HG02938 (cell line): ENCODE results near the gene CENPU.
"Not testable (repeated sequence)": the region's sequence is repeated elsewhere in the genome, so short reads cannot be mapped to it uniquely, and the experiment has no call there.

Experiments
- ATAC-seq: cut with Tn5 transposase; IDR thresholded peaks from one replicate; pipeline ENCODE4 v1.9.1; 2021; ENCODE audit warnings: mild to moderate bottlenecking, moderate library complexity; ENCODE audit not compliant: unreplicated experiment

Gene CENPU, protein sequence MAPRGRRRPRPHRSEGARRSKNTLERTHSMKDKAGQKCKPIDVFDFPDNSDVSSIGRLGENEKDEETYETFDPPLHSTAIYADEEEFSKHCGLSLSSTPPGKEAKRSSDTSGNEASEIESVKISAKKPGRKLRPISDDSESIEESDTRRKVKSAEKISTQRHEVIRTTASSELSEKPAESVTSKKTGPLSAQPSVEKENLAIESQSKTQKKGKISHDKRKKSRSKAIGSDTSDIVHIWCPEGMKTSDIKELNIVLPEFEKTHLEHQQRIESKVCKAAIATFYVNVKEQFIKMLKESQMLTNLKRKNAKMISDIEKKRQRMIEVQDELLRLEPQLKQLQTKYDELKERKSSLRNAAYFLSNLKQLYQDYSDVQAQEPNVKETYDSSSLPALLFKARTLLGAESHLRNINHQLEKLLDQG

GRCh38 chr4:184733654-184734524 is at the start of gene CENPU:
Gene CENPU (minus strand): TSS chr4:184734096. CDS start chr4:184734062, 34 bp downstream.
- ATAC-seq: peak; percentile 91

DNA sequence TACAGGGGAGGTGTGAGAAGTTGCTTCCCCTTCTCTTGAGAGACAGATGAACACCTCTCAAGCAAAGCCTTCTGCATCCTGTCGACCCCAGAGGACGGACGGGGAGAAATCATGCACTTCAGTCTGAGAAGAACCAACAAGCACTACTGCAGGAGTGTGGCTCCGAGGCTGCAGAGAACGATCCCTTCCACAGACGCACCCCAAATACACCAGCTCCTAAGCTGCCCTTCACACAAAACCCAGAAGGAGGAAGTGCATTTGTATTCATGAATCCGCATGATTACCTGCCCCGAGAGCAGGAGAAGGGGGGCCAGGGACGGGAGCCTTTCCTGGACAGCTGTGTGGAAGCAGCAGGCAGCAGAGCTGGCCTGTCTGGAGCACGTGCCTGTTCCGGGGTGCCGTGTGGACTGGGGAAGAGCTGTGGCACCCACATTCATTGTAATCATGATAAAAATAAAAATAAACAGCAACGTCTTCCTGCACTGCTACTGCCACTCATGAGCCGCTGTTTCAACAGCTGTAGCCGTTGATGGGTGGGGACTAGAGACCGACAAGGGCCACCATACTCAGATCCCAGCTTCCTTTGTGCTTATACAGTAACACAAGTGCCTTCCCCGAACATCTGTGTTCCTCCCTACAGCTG is 49.0 kb upstream of the CENPU start:
- ATAC-seq: peak; percentile 51

GRCh38 chr4:184779160-184779559 is 45.3 kb upstream of the CENPU start:
- not testable (repeated sequence) for ATAC-seq

DNA sequence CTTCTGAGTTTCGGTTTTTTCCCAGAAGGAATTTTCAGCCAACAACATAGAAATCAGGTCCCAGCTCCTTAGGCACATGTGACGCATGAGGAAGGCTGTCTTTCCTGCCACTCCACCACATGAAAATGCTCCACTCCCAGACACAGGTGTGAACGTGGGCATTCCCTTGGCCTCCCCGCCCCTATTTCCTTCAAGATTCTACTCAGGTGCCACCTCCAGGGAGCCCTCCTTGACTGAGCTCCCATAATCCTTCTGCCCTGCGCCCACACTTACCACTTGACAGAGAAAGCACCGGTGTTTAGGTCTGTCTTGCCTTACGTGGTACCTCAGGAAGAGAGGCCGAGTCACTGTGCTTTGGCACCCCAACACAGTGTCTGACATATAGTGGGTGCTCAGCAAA is 44.4 kb upstream of the CENPU start:
- no peak for ATAC-seq

DNA sequence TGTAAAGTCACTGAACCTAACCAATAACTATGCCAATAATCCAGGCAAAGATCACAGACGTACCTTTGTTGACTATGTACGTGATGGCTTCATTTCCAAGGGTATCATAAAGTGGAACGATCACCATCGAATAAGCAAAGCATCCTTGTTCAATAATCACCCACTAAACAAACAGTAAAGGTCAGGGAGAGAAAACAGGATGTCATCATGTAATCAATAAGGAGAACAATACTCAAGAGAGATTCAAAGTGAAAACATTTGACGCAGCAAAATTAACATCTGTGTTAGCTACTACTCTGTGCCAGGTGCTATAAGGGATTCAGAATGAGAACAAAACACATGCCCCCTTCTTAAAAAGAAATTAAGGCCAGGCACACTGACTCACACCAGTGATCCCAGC is 42.9 kb upstream of the CENPU start:
- ATAC-seq: no peak

DNA sequence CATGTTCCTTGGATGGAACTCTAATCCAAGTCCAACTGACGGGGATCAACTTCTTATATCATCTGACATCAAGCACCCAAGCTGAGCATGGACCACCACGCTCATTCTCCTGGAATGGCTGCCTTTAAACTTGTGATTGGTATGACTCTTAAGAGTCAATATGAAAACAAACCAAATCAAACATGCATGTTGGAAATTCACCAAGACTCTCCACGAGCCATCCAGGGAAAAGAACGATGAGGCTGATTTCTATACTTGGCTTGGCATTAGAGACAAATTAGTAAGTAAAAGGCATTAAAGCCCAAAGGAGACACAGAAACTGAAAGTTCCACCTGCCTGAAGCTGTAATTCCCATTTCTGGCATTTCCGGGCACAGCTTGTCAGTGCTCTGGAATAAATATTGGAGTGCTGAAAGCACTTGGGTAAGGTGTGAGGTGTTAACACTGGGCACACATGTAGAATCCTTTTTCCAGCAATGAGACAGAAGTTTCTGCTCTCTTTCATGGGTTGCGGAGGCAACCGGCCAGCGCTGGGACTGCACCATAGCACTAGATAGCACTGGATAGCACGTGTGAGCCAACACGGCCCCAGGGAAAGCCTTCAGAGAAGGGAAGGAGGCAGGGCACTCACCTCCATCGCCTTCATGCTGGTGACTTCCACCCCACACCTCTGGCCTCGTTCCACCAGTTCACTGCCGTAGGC is 42.1 kb upstream of the CENPU start:
- ATAC-seq: no peak

DNA sequence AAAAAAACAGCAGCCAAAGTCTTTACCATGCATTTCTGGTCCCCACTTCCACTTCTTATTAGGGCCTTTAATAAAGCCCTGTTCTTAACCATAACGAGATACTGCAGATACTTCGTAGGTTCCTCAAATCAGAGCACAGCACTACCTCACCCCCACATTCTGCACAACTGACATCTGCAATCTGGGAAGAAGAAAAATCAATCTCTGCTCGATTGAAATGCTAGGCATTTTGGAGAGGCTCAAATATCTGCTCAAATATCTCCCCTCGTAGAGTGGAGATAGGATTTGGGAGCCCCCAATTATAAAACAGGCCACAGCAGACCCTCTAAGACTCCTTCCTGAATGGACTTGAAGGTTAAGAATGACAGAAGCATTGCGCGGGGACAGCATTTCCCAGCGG is 40.3 kb upstream of the CENPU start:
- ATAC-seq: no peak

DNA sequence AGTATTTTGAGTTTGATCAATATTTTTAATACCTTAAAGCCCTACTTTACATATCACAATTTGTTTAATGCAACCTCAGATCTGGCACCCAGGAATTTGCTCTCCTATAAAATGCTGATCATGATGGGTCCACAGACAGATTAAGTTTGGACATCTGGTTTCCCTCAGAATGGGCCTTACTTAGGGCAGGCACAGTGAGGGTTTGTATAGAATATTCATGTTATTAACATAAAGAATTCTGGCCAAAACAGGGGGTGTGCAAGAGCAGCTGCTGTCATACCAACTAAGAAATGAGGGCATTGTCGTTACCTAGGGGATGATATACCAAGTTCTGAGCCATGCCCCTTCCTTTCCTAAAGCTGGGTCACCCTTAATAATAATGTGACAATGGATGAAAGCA is 37.5 kb upstream of the CENPU start:
- no peak for ATAC-seq

DNA sequence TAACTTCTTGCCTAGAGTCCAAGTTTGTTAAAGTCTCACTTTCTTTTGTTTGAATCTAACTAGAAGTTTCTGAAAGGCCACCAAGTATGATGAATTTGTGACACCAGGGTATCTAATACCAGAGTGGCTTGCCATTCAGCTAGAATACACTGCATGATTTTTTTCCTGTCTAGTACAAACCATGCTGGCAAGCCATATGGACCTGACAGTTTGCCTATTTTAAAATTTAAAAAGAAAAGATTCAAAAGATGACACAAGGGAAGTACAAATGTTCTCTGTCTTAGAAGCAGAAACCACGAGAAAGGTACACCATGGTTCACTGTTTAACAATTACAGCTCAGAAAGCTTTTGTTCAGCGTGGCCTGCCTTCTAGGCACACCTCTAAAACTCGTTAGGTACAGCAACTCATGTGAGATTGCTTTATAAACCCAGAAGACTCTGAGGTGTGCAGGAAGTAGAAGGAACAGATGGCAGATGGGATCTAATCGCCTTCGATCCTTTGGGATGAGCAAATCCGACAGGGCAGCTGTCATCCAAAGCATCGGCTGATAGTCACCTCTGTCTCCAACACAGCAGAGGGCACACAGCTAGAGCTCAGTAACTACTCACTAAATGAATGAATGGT is 35.4 kb upstream of the CENPU start:
- no peak for ATAC-seq

GRCh38 chr4:184768296-184768695 is 34.4 kb upstream of the CENPU start:
- no peak for ATAC-seq

DNA sequence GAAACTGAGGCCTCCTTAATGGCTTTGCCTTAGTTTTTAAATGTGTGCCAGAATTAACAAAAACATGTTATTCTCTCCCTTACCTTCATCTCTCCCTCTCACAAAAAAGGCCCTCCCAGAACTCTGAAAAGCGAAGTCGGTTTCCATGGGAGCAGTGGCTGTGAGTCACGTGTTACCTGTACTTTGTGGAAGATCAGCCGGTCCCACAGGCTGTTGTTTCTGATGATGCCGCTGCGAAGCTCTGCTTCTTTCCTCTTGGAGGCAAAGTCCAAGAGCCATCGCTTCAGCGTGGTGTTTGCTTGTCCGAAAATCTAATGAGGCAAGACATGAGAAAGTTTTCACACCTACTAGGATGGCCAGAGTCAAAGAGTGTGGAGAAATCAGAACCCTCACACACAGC is 32.5 kb upstream of the CENPU start:
- ATAC-seq: no peak

DNA sequence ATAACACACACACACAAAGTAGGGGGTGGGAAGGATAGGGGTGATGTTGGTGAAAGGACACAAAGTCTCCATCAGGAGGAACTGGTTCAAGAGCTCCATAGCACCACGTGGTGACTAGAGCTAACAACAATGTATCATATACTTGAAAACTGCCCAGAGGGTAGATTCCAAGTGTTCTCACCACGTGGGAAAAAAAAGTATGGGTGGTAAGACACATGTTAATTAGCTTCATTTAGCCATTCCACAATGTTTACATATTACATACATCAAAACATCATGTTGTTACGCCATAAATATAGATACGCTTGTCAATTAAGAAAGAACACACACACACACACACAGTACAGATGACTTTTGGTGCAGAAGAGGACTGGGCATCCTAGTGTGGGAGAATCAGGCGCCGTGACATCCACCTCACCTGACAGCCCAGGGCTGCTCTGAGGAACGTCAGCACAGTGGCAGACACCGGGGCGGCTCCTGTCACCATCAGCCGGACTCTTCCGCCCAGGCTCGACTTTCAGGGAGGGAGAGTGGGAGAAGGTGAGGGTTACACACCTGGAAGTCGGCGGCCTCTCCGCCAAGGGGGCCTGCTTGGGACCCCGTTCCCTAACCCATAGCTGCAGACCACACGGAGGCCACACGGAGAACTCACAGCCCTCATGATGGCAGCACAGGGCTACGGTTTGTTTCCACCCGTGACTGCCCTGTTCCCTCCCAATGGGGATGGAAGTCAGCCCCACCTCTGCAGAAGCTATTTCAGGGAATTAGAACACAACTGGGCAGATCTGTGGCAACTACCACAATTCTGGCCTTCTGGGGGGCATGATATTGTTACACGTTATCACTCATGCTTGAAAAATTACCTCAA is 31.8 kb upstream of the CENPU start:
- ATAC-seq: no peak

- ATAC-seq: no peak
Measured at GRCh38 chr4:184764601-184765000, 30.7 kb upstream of the CENPU start.

GRCh38 chr4:184763150-184763780 is 29.4 kb upstream of the CENPU start:
- no peak for ATAC-seq

DNA sequence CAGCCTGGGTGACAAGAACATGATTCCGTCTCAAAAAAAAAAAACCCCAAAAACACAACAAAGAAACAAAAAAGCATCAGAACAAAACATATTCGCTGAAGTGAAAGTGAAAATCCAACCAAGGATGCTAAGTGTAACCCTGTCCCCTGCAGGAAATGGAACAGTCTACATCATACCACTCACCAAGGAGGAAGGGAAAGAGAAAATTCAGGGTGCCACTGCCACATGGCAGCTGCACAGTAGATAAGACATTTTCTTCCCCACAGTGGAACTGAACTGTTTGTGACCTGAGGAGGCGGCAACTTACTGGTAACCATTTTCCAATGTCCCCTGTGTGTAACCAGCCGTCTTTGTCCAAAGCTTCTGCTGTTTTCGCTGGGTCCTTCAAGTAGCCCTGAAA is 28.2 kb upstream of the CENPU start:
- ATAC-seq: peak; percentile 87

DNA sequence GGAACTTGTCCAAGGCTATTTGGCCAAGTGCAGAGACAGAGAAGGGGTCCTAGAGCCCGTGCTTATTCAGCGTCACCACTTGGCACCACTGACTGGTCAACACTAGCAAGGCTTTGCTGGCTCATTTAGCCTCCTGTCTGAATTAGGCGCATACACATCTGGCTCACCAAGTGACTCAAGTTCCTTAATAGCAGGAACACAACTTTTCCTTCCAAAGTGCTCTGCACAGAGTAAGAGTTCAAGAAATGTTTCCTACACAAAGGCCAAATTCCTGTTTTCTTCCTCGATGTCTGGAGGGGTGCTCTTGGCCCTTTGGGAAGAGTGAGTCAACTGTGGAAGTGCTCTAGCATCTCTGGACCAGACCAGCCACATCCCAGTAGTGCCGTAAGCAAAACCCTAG is 26.8 kb upstream of the CENPU start:
- no peak for ATAC-seq

DNA sequence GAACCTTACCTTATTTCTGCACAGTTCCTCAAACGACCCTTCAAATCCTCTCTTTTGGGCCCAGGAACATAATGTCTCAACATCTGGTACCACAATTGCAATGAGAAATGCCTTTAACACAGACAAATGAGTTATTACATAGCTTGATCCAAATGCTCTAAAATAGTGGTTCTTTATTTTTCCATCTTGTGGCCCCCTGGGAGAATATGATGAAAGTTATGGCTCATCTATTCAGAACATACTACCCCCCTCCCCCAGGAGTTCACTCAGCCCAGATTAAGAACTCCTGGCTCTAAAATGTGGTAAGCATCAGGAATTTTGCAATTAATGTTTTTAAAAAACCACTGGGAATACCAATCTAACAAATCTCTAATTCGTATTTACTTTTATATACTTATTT is 23.9 kb upstream of the CENPU start:
- no peak for ATAC-seq

- no peak for ATAC-seq
Measured at GRCh38 chr4:184756399-184756798, 22.5 kb upstream of the CENPU start.

GRCh38 chr4:184755278-184755677 is 21.4 kb upstream of the CENPU start:
- no peak for ATAC-seq
